Erythroblast (primary cell): ENCODE data around the gene ANKRD55.

ENCODE experiments used
- GATA1 ChIP-seq: IDR thresholded peaks from 2 replicates; pipeline ENCODE4 v1.6.1; 2011; ENCODE audit warnings: low read depth, mild to moderate bottlenecking, control low read depth, low read length, moderate library complexity
- POLR2A ChIP-seq: IDR thresholded peaks from 2 replicates; pipeline ENCODE4 v1.6.1; 2011; ENCODE audit warnings: mild to moderate bottlenecking, low read length

- TF ChIP-seq POLR2A: no peak
- no peak for TF ChIP-seq GATA1
These were observed 45.2 kb upstream of the ANKRD55 start for GRCh38 chr5:56278335-56278753.
